Stimulated activated CD8-positive, alpha-beta memory T cell treated with anti-CD3 and anti-CD28 coated beads, Interleukin-4, amount 100 ng/mL, for 4 hours (primary cell): ENCODE results near the gene JAZF1.

ENCODE experiments used
- DNase-seq, 2 donors: peaks; one replicate each; pipeline ENCODE4 v3.0.0-alpha.2; 2020; ENCODE audit warnings: low read depth in 2 of 2, low spot score in 1 of 2

Gene JAZF1

DNA sequence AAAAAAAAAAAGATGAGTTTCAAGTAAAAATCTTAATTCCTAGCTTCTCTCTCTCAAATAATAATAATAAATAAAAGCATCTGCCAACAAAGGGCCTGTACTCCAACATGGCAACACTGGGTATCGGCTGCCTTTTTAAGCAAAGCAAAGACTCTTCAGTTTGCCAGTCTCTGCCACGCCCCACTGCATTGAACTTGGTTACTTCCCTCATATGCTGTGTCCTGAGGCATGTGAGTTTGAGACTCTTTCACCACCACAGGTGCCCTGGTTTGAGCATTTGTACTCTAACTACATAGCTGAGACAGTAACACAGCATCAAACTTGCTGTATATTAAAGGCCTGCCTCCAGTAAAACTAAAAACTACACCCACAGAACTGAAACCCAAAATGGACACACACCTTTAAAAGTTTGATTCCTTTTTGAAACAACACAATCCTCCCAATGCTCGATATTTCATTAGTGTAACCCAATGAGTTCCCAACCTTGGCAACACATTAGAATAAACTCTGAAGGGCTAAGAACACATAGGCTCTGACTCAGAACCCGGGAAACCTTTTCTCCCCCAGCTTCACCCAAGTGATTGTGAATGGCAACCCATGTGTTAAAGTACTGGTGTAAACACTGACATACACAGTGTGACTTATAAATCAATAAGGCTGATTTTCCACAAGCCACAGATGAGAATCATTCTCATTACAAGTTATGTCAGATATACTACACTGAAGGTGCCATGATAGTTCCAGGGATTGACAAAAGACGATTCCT, 12.0 kb downstream of the JAZF1 start:
- no peak for DNase-seq

DNA sequence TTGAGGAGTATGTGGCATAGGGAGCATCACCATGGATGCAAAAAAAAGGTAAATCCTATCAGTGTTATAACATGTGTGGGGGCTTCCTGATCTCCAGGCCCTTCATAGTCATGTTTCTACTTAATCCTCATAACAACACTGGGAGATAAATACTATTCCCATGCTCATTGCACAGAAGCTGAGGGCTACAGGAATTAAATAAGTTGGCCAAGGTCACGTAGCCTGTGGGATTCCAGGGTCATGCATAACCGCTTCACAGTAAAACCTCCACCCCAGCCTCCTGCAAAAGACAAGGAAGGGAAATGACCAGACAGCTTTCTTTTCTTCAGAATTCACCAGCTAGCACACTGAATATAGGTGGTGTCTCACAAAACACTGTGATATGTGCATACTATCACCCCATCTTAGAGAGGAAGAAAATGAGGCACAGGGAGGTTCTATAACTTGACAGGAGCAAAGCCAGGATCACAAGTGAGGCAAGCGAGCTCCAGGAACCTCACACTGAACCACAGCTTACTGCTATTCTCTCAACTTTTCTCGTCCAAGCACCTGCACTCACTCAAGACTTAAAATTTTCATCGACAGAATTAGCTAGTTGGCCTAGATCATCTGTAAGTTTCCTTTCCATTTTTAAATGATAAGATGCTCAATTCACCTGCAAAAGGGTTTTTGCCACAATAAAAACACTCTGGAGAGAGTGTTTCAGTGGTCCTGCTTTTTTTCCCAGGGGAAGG, 13.4 kb downstream of the JAZF1 start:
- DNase-seq, result no peak

DNA sequence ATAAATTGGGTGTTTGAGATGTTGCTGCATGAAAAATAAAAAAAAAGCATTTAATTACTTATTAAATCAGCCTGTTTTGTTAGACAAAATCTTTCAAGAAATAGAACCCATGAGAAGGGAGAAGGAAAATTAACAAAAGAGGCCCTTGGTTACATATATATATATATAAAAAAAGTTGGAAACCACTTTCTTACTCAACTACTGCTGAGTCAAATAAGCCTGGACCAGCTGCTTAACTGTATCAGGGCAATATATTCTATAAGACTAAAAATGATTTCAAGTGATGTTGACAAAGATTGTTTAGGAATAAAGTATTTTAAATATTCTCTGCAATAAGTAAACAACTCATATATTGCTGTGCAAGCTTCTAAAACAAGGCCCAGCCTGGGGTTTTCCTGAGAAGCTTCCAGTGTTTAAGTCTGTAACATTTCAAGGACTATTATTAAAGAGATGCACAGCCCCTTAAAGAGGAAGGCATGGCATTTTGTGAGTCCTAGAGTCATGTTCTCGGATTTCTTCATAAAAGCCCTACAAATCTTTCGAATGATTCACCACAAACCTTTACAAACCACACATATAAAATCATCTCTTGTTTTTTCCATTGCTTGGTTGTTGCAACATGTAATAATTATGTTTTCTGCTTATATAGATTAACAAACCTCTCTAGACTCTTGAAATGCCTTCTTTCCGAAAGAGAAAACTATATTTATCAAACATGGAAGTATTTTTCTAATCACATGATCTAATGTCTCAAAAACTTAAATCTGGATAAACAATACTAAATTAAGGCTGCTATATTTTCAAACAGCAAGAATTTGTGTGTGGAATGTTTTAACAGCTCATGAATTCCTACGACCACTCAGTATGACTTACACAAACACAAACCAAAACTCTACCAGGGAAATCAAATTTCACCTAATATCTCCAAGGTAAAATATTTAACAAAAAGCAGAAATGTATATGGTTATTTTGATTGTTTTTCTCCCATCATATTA, 14.3 kb downstream of the JAZF1 start:
- DNase-seq, result no peak

DNA sequence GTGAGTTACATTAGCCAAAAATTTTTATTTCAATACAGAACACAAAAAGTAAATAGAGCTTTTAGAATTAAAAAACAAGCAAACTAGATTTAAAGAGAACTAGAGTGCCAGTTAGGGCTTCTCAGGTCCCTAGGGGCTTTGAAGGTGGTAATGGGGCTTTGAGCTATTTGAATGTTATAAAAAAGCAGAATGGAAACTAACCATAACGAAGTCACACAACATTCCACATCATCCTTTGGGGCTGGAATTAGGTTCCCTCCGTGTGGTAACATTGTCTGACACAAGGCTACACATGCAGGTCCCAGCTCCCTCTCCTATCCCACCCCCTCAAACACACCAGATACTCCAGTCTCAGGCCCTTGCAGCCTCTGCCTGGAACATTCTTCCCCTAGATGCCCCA, 15.3 kb downstream of the JAZF1 start:
- no peak for DNase-seq

DNA sequence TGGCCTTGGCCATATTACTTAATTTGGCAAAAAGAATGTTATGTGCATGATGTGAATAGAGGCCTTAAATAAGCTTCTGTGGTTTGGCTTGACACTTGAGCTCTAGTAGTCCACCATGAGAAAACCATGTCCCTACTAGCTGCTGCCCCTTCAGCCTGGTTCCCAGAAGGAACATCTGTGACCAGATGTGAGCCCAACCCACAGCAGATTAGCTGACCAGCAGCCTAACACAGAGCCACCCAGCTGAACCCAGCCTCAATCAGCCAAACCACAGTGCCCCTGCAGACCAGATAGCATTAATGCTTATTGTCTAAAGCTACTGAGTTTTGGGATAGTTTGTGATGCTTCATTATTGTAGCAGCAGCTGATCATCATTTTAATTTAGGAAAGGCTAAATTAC, 16.6 kb downstream of the JAZF1 start:
- DNase-seq, result no peak

DNA sequence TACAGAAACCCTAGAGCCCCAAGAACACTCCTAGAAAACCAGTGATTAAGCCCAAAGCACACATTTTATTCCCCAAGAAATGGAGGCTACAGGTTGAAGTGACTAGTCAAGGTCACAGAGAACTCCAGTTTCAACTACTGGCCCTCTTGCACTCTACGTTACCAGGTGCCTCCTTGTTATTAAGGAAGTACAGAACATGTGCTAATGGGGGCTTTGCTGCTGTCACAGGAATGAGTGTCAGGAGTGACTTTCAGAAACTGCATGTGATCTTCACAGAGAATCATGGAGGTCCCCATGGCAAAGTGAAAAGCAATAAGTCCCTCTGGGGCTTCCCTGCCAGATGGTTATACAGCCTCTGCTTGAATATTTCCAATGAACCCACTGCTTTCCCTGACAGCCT, 19.3 kb downstream of the JAZF1 start:
- no peak for DNase-seq

DNA sequence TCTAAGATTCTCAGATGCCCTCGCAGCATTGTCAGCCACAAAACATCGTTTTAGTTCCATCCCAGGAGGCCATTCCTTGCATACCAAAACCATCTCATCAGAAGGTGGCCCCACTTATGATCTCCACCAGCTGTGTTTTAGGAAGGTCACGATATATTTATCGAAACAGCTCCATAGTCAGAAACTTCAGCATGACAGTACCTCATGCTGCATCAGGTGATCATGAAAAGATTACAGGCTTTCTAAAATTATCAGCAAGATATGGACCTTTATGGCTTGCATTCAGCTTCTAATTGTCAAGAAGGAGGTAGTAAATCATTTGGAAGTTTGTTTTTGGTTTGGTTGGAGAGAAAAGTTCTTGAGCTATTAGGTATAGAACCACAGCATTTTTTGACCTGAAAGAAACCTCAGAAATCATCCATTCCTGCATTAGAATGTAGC, 20.0 kb downstream of the JAZF1 start:
- DNase-seq, result no peak

DNA sequence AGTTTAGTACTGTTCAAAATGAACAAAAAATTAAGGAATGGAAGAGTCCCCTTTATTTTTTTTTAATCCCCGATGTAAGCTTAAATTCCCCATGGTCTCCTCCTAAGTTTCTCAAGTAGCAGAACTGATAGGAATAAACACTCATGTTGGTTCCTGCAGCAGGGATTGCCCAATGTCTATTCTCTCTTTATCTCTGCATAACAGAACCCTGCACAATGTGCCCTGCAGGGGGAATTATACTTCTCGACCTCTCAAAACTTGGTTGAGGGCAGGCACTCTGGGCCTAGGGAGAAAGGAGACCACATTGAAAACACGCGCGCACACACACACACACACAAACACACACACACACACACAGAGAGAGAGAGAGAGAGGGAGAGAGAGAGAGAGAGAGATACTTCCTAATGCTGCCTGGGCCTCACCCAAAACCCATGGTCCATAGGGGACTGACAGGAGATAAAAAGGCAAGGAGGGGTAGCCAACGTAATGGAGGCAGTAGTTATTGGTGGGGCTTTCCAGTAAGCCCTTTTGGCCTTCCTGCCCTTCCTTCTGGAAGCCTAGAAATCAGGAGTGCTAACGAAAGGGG, 22.7 kb downstream of the JAZF1 start:
- no peak for DNase-seq

DNA sequence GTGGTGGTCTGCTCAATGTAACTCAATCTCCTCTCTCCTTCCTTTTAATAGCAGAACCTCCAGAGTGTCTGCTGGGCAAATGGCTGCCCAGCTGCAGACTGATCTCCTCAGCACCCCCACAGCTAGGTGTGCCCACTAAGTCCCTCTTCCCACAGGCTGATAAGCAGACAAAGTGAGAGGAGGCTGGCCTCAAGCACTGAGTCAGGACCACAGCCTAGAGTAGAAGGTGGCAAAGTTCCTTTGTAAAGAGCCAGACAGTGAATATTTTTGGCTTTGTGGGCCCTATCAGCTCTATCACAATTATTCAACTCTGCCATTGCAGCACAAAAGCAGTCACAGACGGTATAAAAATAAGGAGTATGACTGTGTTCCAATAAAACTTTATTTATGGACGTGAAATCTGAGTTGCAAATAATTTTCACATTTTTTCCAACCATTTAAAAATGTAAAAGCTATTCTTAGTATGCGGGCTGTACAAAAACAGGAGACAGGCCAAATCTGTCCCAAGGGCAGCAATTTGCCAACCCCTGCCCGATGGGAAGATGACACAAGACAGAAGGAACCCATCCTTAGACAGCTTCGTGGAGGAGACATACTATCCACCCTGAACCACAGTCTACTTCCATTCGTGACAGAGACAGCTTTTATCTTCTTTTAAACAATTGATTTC, 23.4 kb downstream of the JAZF1 start:
- DNase-seq, result no peak

DNA sequence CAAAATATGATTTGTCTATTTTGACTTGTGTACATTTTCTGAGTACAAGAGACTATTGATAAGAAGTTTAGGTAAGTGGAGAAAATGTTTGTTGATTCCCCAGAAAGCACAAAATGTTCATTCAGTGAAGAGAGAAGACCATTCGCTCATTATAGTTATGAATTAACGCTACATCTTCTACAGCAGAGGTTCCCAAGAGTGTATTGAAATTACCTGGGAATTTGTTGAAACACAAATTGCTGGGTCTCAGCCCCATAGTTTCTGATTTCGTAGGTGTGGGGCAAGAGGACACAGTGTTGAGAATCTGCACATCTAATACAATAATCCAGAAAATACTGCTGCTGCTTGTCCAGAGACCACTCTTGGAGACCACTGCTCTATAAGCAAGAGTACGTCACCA, 24.2 kb downstream of the JAZF1 start:
- no peak for DNase-seq

DNA sequence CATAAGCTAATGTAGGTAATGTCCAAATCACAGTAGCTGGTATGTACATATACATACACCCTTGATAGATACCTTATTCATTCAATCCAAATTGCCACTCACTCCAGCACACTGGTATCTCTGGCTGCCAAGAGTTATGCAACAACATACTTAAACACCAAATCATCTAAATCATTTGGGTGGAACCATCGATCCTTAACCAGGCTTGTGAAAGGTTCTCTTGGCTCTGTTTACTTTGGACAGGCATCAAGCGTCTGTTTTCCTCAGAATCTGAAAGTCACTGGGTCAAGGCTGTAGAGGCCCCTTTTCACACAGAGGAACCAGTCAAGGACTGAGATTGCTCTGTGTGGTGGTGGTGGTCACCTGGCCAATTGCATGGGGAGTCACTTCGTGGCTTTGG, 24.6 kb downstream of the JAZF1 start:
- DNase-seq, result no peak

DNA sequence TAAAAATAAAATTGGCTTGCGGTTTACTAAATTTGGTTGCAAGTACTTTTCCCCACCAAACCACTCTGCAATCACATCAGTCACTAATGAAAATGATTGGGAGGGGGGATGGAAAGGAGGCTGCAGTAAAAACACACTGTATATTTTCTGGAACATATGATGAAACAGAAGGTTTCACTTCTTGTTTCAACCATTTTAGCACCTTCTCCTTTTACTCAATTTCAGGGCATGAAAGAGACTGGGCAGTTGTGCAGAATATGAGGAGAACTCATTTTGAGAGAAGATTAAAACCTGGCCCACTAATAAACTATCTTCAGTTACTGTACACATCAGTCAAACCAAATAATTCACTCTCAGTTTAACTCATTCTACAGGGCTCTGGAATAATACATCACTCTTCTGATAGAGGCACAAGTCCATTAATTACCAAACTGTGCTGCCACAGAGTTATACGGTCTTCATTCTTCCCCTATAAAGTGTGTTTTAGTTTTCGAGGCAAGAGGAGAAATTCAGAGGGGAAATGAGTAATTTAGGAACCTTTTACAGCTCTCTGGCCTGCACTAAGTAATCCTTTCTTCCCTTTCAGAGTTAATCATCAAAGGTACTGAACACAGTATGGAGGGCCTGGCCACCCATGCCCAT, 25.5 kb downstream of the JAZF1 start:
- no peak for DNase-seq

DNA sequence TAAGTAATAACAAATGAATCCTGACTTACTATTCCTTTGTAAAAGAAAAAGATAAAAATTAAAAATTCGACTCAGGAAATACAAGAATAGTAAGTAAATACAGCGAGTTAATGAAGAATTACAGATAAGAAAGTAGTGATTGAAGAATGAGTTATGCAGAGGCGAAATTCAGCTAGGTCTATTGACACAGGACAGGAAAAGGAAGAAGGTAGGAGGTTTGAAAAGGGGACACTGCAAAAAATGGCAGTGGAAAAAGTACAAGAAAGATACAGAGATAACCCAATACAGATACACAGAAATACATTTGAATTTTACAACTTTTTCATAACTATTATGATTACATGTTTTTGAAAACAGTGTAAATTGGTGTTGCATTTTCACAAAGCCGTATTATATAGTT, 28.0 kb downstream of the JAZF1 start:
- DNase-seq, result no peak

DNA sequence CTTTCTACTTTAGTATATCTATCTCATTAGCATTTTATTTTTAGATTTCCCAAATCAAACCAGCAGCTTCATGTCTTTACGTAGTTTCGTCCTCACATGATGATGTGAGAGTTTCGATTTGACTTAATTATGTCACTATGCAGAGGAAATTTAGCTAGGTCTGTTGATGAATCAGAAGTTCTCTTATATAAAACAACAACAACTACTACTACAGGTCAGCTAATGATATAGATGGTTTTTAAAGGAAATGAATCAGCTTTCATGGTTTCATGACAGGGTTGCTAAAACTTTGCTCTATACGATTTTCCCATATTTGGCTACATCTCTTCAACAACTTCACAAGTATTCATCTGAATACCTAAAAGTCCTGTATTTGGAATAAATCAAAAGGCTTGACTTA, 28.6 kb downstream of the JAZF1 start:
- DNase-seq, result no peak

DNA sequence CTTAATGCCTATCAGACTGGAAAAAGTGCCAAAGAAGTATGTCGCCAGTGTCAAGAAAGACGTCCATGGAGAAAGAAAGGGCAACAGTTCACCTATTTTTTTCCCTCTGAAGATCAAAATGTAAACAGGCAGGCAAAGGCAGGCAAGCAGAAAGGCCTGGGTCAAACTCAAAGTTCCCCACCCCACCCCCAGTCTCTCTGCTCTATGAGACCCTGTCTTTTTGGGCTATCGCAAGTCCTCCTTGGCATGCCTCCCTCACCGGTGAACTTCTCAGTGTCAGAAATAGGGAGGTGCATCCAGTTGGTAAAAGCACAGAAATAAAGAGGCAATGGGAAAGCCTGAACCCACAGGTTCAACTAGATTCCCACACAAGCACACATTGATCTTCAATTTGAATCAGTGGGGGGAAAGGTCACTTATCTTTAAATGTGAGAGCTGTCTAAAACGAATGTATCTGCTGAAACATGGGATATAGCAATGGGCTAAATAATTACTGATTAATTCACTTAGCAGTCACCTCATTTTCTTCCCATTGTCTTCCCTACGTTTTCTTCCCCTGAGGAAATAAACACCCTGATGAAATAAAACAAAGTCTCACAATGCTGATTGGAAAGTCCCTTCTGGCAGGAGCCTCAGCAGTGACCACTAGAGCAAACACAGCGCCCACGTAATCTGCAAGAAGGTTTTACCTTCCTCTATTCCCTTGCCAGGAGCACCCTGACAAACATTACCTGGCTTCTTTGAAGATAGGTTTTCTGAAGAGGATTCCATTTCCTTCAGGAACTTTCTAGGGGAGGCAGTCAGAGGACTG, 31.1 kb downstream of the JAZF1 start:
- DNase-seq, result no peak

DNA sequence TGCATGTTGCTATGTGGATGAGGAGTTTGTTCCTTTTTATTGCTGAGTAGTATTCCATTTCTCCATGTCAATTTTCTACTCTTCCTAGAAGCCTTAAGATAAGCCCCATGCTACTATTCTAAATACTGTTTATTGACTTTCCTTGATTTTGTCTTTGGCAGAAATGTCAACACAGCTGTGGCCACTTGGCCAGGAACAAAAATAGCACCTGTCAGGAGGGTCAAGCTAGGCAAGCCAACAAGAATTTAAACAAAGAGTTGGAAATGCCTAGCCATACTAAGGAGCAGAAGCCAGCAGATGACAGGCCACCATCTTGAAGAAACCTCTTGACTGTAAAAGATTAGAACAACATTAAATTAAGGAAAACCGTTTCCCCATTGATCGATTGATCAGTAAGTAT, 34.7 kb downstream of the JAZF1 start:
- DNase-seq, result no peak

DNA sequence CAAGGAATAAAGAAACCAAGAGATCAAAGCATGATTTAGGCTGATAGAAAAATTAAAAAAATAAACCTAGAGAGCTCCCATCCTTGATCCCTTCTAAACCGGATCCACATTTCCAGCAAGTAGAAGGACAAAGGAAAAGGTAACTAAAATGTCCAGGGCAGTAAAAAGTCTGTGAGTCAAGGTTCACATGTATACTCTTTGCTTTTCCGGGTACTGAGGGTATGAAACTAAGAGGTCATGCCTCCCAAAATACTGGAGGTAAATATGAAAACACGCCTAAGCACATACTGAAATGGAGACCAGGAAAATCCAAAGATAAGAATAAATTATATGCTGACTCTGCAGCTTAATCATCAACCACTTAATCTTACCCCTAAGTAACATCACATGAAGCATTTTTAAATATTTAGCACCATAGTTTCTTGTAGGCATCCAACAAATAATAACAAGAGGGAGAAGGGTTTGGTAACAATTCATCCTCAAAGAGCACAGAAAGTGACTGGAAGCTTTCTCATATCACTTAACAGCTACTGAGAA, 35.4 kb downstream of the JAZF1 start:
- no peak for DNase-seq

DNA sequence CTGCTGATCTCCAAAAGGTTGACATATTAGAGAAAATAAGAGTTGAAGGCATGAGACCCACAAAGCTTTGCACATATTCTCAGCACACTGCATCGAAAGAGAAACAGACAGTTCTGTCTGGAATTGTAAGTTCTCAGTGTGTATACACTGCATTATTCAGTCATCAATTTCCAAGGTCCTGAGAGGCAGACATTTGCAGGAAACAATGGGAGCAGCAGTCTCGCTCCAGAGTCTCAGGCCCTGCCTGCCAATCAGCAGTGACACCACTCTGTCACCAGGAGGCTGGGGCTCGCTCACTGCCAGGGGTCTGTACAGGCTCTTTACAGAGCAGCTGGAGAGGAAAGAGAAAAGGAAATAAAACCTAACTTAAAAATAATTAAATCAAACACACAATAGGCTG, 36.3 kb downstream of the JAZF1 start:
- no peak for DNase-seq

DNA sequence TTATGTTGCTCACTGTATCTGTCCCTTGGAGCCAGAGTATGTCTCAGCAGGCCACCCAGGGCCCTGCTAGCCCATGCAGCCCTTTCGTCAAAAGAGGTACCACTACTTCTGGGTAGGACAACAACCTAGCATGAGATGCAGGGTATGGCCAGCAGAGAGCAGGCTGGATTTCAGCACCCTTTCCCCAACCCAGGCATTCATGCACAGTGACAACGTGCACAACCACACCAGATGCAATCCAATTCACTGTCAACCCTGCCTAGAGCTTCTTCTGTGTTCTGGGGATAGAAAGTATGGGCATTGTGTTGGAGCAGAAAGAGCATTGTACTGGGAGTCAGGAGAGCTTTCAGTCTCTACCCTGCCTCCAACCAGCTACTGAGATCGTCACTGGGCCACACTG, 37.9 kb downstream of the JAZF1 start:
- DNase-seq, result no peak
